ENCODE results near the gene ANKS1B. TPM values are rescaled to one million over a fixed set of nuclear protein-coding genes. Genes with fewer than 3 reads are reported as not detected.

The ANKS1B gene
- polyA plus RNA-seq, 3 donors: not detected

DNA sequence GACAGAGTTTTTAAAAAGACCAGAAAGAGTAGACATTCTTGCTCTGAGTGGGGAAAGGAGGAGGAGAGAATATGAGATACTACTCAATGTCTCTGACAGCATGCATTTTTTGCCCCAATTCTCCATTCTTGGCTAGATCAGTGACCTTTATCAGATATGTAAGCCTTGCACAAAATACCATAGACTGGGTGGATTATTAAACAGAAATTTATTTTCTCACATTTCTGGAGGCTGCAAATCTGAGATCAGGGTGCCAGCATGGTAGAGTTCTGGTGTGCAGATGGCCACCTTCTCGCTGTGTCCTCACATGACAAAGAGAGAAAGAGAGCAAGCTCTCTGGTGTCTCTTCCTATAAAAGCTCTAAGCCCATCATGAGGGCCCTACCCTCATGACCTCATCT, 38.6 kb downstream of the ANKS1B start:
- no peak overlapping the region for H3K4me2 ChIP-seq (replicated peaks; ENCODE audit: extremely low read depth, low read length, poor library complexity, severe bottlenecking)
- no peak overlapping the region for H3K9ac ChIP-seq (ENCODE audit: insufficient read depth, low read length, poor library complexity, severe bottlenecking)
- no peaks in the 10 kb centered on the region for H3K36me3 ChIP-seq (replicated peaks in 1 of 2; ENCODE audit: control insufficient read depth in 1 of 2, insufficient read depth in 2 of 2, low read length in 2 of 2)
- H3K27me3 ChIP-seq (ENCODE audit: control insufficient read depth in 2 of 2, insufficient read depth in 2 of 2, low read length in 2 of 2): no peaks in the 10 kb centered on the region
- H3K9me3 ChIP-seq (replicated peaks in 1 of 2; ENCODE audit: control insufficient read depth in 1 of 2, insufficient read depth in 1 of 2, low read length in 2 of 2): no peaks in the 10 kb centered on the region
- no peaks in the 10 kb centered on the region for H3K4me1 ChIP-seq (ENCODE audit: control insufficient read depth in 1 of 2, insufficient read depth in 2 of 2, low read length in 2 of 2)
- H3K4me3 ChIP-seq (replicated peaks in 1 of 3; ENCODE audit: low read depth in 2 of 3, low read length in 3 of 3): no peak overlapping the region
- no peaks in the 10 kb centered on the region for H4K20me1 ChIP-seq (ENCODE audit: insufficient read depth, low read length)
- H3K36me3 Mint-ChIP-seq: no peaks in the 10 kb centered on the region
- TF ChIP-seq, protein P1, sequence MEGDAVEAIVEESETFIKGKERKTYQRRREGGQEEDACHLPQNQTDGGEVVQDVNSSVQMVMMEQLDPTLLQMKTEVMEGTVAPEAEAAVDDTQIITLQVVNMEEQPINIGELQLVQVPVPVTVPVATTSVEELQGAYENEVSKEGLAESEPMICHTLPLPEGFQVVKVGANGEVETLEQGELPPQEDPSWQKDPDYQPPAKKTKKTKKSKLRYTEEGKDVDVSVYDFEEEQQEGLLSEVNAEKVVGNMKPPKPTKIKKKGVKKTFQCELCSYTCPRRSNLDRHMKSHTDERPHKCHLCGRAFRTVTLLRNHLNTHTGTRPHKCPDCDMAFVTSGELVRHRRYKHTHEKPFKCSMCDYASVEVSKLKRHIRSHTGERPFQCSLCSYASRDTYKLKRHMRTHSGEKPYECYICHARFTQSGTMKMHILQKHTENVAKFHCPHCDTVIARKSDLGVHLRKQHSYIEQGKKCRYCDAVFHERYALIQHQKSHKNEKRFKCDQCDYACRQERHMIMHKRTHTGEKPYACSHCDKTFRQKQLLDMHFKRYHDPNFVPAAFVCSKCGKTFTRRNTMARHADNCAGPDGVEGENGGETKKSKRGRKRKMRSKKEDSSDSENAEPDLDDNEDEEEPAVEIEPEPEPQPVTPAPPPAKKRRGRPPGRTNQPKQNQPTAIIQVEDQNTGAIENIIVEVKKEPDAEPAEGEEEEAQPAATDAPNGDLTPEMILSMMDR (IDR thresholded peaks at IDR 0.05): no peak
- no peak overlapping the region for H3K4me3 Mint-ChIP-seq
- DNase-seq: no peak
- H3K27ac ChIP-seq (ENCODE audit: low read depth in 1 of 2, low read length in 2 of 2): no peak overlapping the region
- H3K27ac Mint-ChIP-seq: no peak overlapping the region
- H3K27me3 Mint-ChIP-seq (ENCODE audit: low read depth in 3 of 3): peaks cover 1 to 4% (median 3%) of the 10 kb centered on the region in 3 donors
- no peaks in the 10 kb centered on the region for H3K4me1 Mint-ChIP-seq
- H3K9me3 Mint-ChIP-seq: peaks cover 0 to 2% (median 0%) of the 10 kb centered on the region in 7 donors
- no peak overlapping the region for H2AFZ ChIP-seq (ENCODE audit: insufficient read depth, low read depth, low read length, poor library complexity, severe bottlenecking)
- 100% methylated on average over 1 of the region's 1 CpG for WGBS (ENCODE audit: insufficient coverage)
- no peaks in the 10 kb centered on the region for H3K79me2 ChIP-seq (ENCODE audit: insufficient read depth, low read length)
- intact Hi-C loops (cut with micrococcal nuclease): no loop called here

DNA sequence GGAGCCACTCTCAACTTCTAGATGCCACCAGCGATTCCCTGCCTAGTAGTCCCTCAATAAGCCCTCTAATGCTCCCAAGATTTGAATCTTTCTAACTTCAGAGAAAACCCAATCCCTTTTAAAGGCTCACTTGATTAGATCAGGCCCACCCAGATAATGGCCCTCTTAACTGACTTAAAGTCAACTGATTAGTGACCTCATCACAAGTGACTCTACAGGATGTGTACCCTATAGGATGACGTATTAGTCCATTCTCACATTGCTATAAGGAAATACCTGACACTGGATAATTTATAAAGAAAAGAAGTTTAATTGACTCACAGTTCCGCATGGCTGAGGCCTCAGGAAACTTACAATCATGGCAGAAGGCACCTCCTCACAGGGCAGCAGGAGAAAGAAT, 49.1 kb downstream of the ANKS1B start:
- no peaks in the 10 kb centered on the region for H3K4me1 Mint-ChIP-seq
- no peak overlapping the region for H3K4me3 Mint-ChIP-seq
- DNase-seq: no peak
- Histone ChIP-seq H3K4me2 (replicated peaks; ENCODE audit: extremely low read depth, low read length, poor library complexity, severe bottlenecking) (no peak overlapping the region), H3K27me3 (ENCODE audit: control insufficient read depth in 2 of 2, insufficient read depth in 2 of 2, low read length in 2 of 2) (no peaks in the 10 kb centered on the region), H3K27ac (ENCODE audit: low read depth in 1 of 2, low read length in 2 of 2) (no peak overlapping the region), H3K79me2 (ENCODE audit: insufficient read depth, low read length) (no peaks in the 10 kb centered on the region), H3K9me3 (replicated peaks in 1 of 2; ENCODE audit: control insufficient read depth in 1 of 2, insufficient read depth in 1 of 2, low read length in 2 of 2) (no peaks in the 10 kb centered on the region), H3K36me3 (replicated peaks in 1 of 2; ENCODE audit: control insufficient read depth in 1 of 2, insufficient read depth in 2 of 2, low read length in 2 of 2) (no peaks in the 10 kb centered on the region), H4K20me1 (ENCODE audit: insufficient read depth, low read length) (no peaks in the 10 kb centered on the region), H3K4me1 (ENCODE audit: control insufficient read depth in 1 of 2, insufficient read depth in 2 of 2, low read length in 2 of 2) (no peaks in the 10 kb centered on the region), H3K9ac (ENCODE audit: insufficient read depth, low read length, poor library complexity, severe bottlenecking) (no peak overlapping the region), H2AFZ (ENCODE audit: insufficient read depth, low read depth, low read length, poor library complexity, severe bottlenecking) (no peak overlapping the region), H3K4me3 (replicated peaks in 1 of 3; ENCODE audit: low read depth in 2 of 3, low read length in 3 of 3) (no peak overlapping the region)
- no peaks in the 10 kb centered on the region for H3K36me3 Mint-ChIP-seq
- H3K27ac Mint-ChIP-seq: no peak overlapping the region
- 86% methylated on average over 2 of the region's 3 CpGs for WGBS (ENCODE audit: insufficient coverage)
- H3K27me3 Mint-ChIP-seq (ENCODE audit: low read depth in 3 of 3): peaks cover 0 to 1% (median 0%) of the 10 kb centered on the region in 3 donors
- TF ChIP-seq, protein P1 (IDR thresholded peaks at IDR 0.05): no peak
- intact Hi-C loops (cut with micrococcal nuclease): no loop called here
- H3K9me3 Mint-ChIP-seq: peaks cover 0 to 3% (median 1%) of the 10 kb centered on the region in 7 donors

Data from CD14-positive monocyte (primary cell).